Activated T-helper 17 cell treated with anti-CD3 and anti-CD28 coated beads, Interleukin-2, amount 50 U/mL, for 72 hours (primary cell): ENCODE results near the gene ZNF771. TPM values are rescaled to one million over a fixed set of nuclear protein-coding genes. Genes with fewer than 3 reads are reported as not detected.
"Not testable (repeated sequence)": the region's sequence is repeated elsewhere in the genome, so short reads cannot be mapped to it uniquely, and the experiment has no call there.

Experiments used
- ATAC-seq: fragments of 150-1000 bp; cut with Tn5 transposase; replicated peaks from 2 replicates; pipeline ENCODE4 v1.10.0; 2021; ENCODE audit warnings: mild to moderate bottlenecking, moderate library complexity
- H3K27ac Mint-ChIP-seq: one replicate; pipeline ENCODE4 v1.8.0; 2022; ENCODE audit warnings: mixed read lengths
- H3K27me3 Mint-ChIP-seq: one replicate; pipeline ENCODE4 v1.8.0; 2022; ENCODE audit warnings: mixed read lengths
- H3K36me3 Mint-ChIP-seq: one replicate; pipeline ENCODE4 v1.8.0; 2022; ENCODE audit warnings: low read depth, mild to moderate bottlenecking, mixed read lengths
- H3K4me1 Mint-ChIP-seq: one replicate; pipeline ENCODE4 v1.8.0; 2022; ENCODE audit warnings: mixed read lengths
- H3K4me3 Mint-ChIP-seq: one replicate; pipeline ENCODE4 v1.8.0; 2022; ENCODE audit warnings: mild to moderate bottlenecking, mixed read lengths
- H3K9me3 Mint-ChIP-seq: one replicate; pipeline ENCODE4 v1.8.0; 2022; ENCODE audit warnings: mixed read lengths
- total RNA-seq, 2 donors: library from RNA; stranded (reverse); gene quantifications; one replicate each; pipeline ENCODE4 v1.2.3, GENCODE V29; 2022

ZNF771 gene
- total RNA-seq, 2 donors from 2014 or later, result 5.1 to 5.2 TPM

- Mint-ChIP-seq H3K27ac (peak overlapping the region; percentile 81), H3K36me3 (peaks cover 50% of the 10 kb centered on the region), H3K4me1 (peaks cover 19% of the 10 kb centered on the region), H3K27me3 (no peaks in the 10 kb centered on the region), H3K9me3 (no peaks in the 10 kb centered on the region), H3K4me3 (peak overlapping the region; percentile 85)
- ATAC-seq, result no peak
Observed at GRCh38 chr16:30380803-30381208, 26.6 kb upstream of the ZNF771 start.

- H3K36me3 Mint-ChIP-seq, result peaks cover 50% of the 10 kb centered on the region
- peak overlapping the region; percentile 85 for H3K4me3 Mint-ChIP-seq
- peak overlapping the region; percentile 81 for H3K27ac Mint-ChIP-seq
- H3K27me3 Mint-ChIP-seq, result no peaks in the 10 kb centered on the region
- no peaks in the 10 kb centered on the region for H3K9me3 Mint-ChIP-seq
- ATAC-seq, result no peak
- H3K4me1 Mint-ChIP-seq, result peaks cover 19% of the 10 kb centered on the region
Observed at GRCh38 chr16:30381291-30382041, 25.9 kb upstream of the ZNF771 start.

- Mint-ChIP-seq H3K4me1 (peaks cover 16% of the 10 kb centered on the region), H3K9me3 (no peaks in the 10 kb centered on the region)
Observed at GRCh38 chr16:30382111-30382881, 25.1 kb upstream of the ZNF771 start, which contains the start of gene SEPTIN1. SEPTIN1 (minus strand) TSS chr16:30382561; CDS start chr16:30382542, 19 bp downstream.

GRCh38 chr16:30383521-30383920 lies 23.9 kb upstream of the ZNF771 start:
- H3K4me3 Mint-ChIP-seq, result peak overlapping the region; percentile 85
- no peaks in the 10 kb centered on the region for H3K27me3 Mint-ChIP-seq
- H3K27ac Mint-ChIP-seq, result peak overlapping the region; percentile 81
- no peaks in the 10 kb centered on the region for H3K9me3 Mint-ChIP-seq
- H3K36me3 Mint-ChIP-seq, result peaks cover 33% of the 10 kb centered on the region
- no peak for ATAC-seq
- peaks cover 10% of the 10 kb centered on the region for H3K4me1 Mint-ChIP-seq

More at GRCh38 chr16:30382111-30382881, 25.1 kb upstream of the ZNF771 start, which contains the start of gene SEPTIN1:
- Mint-ChIP-seq H3K36me3 (peaks cover 46% of the 10 kb centered on the region), H3K4me3 (peak within 1 kb of the TSS; percentile 85), H3K27ac (peak within 1 kb of the TSS; percentile 81), H3K27me3 (no peaks in the 10 kb centered on the region)
- peak; percentile 56 for ATAC-seq

GRCh38 chr16:30394592-30395154 lies 12.7 kb upstream of the ZNF771 start:
- ATAC-seq, result no peak
- Mint-ChIP-seq H3K4me3 (peak overlapping the region; percentile 97), H3K27me3 (no peaks in the 10 kb centered on the region), H3K27ac (peak overlapping the region; percentile 79), H3K4me1 (peaks cover 20% of the 10 kb centered on the region), H3K36me3 (peaks cover 22% of the 10 kb centered on the region), H3K9me3 (no peaks in the 10 kb centered on the region)

- ATAC-seq, result peak; percentile 81
- no peaks in the 10 kb centered on the region for H3K9me3 Mint-ChIP-seq
Observed at GRCh38 chr16:30395155-30395991, 12.0 kb upstream of the ZNF771 start, which contains the start of gene ZNF48. ZNF48 (plus strand) TSS chr16:30395420; CDS start chr16:30395795, 375 bp downstream.

GRCh38 chr16:30395992-30396585 lies 11.3 kb upstream of the ZNF771 start:
- Mint-ChIP-seq H3K27ac (peak overlapping the region; percentile 91), H3K36me3 (peaks cover 22% of the 10 kb centered on the region), H3K27me3 (no peaks in the 10 kb centered on the region), H3K4me1 (peaks cover 20% of the 10 kb centered on the region), H3K4me3 (peak overlapping the region; percentile 97), H3K9me3 (no peaks in the 10 kb centered on the region)
- ATAC-seq, result peak; percentile 31

More at GRCh38 chr16:30395155-30395991, 12.0 kb upstream of the ZNF771 start, which contains the start of gene ZNF48:
- peaks cover 20% of the 10 kb centered on the region for H3K4me1 Mint-ChIP-seq
- H3K27ac Mint-ChIP-seq, result peak within 1 kb of the TSS; percentile 91
- peaks cover 22% of the 10 kb centered on the region for H3K36me3 Mint-ChIP-seq
- H3K4me3 Mint-ChIP-seq, result peak within 1 kb of the TSS; percentile 97
- no peaks in the 10 kb centered on the region for H3K27me3 Mint-ChIP-seq

GRCh38 chr16:30396627-30397026 lies 10.8 kb upstream of the ZNF771 start:
- peaks cover 22% of the 10 kb centered on the region for H3K36me3 Mint-ChIP-seq
- H3K4me1 Mint-ChIP-seq, result peaks cover 20% of the 10 kb centered on the region
- H3K4me3 Mint-ChIP-seq, result peak overlapping the region; percentile 97
- not testable (repeated sequence) for ATAC-seq, H3K27me3 Mint-ChIP-seq, H3K9me3 Mint-ChIP-seq
- peak overlapping the region; percentile 91 for H3K27ac Mint-ChIP-seq

GRCh38 chr16:30397056-30397455 lies 10.3 kb upstream of the ZNF771 start:
- peaks cover 20% of the 10 kb centered on the region for H3K4me1 Mint-ChIP-seq
- H3K4me3 Mint-ChIP-seq, result peak overlapping the region; percentile 97
- peaks cover 22% of the 10 kb centered on the region for H3K36me3 Mint-ChIP-seq
- peak overlapping the region; percentile 91 for H3K27ac Mint-ChIP-seq
- H3K27me3 Mint-ChIP-seq, result no peaks in the 10 kb centered on the region
- no peak for ATAC-seq
- H3K9me3 Mint-ChIP-seq, result no peaks in the 10 kb centered on the region

GRCh38 chr16:30397776-30398660 lies 9.4 kb upstream of the ZNF771 start:
- Mint-ChIP-seq H3K27ac (no peak overlapping the region), H3K36me3 (peaks cover 22% of the 10 kb centered on the region), H3K27me3 (no peaks in the 10 kb centered on the region), H3K4me1 (peaks cover 20% of the 10 kb centered on the region), H3K4me3 (peak overlapping the region; percentile 90), H3K9me3 (no peaks in the 10 kb centered on the region)
- ATAC-seq, result no peak

- no peaks in the 10 kb centered on the region for H3K27me3 Mint-ChIP-seq
- H3K27ac Mint-ChIP-seq, result no peak overlapping the region
- peaks cover 20% of the 10 kb centered on the region for H3K4me1 Mint-ChIP-seq
- peaks cover 22% of the 10 kb centered on the region for H3K36me3 Mint-ChIP-seq
- H3K4me3 Mint-ChIP-seq, result peak overlapping the region; percentile 90
- ATAC-seq, result no peak
- no peaks in the 10 kb centered on the region for H3K9me3 Mint-ChIP-seq
Observed at GRCh38 chr16:30398661-30399434, 8.6 kb upstream of the ZNF771 start.
